OCI-LY1 (cell line): Measurements from ENCODE around the gene PHYHD1.

ENCODE experiments used
- H2AFZ ChIP-seq: fragments of 200-600 bp; sonication (generic), shearing (Covaris generic); 2 replicates; pipeline ENCODE4 v1.6.0; 2014; ENCODE audit warnings: antibody characterized with exemption, mild to moderate bottlenecking, low read length
- H3F3A ChIP-seq: fragments of 200-600 bp; sonication (generic), shearing (Covaris generic); 2 replicates; pipeline ENCODE4 v1.6.0; 2014; ENCODE audit warnings: mild to moderate bottlenecking, antibody characterized with exemption, low read length, moderate library complexity; ENCODE audit not compliant: insufficient read depth
- H3K27ac ChIP-seq: fragments of 200-600 bp; sonication (generic); 2 replicates; pipeline ENCODE4 v1.5.1; 2014; ENCODE audit warnings: low read length, mixed run types, mild to moderate bottlenecking, low read depth; ENCODE audit not compliant: poor library complexity, severe bottlenecking
- H3K27me3 ChIP-seq: fragments of 200-600 bp; sonication (generic); 2 replicates; pipeline ENCODE4 v1.6.0; 2014; ENCODE audit warnings: antibody characterized with exemption, mild to moderate bottlenecking, low read length, moderate library complexity; ENCODE audit not compliant: insufficient read depth
- H3K36me3 ChIP-seq: fragments of 200-600 bp; sonication (generic); 2 replicates; pipeline ENCODE4 v1.6.1; 2014; ENCODE audit warnings: mild to moderate bottlenecking, antibody characterized with exemption, low read length, moderate library complexity, mixed read lengths; ENCODE audit not compliant: insufficient read depth
- H3K4me1 ChIP-seq: fragments of 200-600 bp; sonication (generic); 2 replicates; pipeline ENCODE4 v1.5.1; 2014; ENCODE audit warnings: mild to moderate bottlenecking, low read length, moderate library complexity; ENCODE audit not compliant: insufficient read depth, severe bottlenecking
- H3K4me2 ChIP-seq: fragments of 200-600 bp; sonication (generic), shearing (Covaris generic); 2 replicates; pipeline ENCODE4 v1.6.1; 2014; ENCODE audit warnings: low read length
- H3K4me3 ChIP-seq: fragments of 200-600 bp; sonication (generic); 2 replicates; pipeline ENCODE4 v1.5.1; 2014; ENCODE audit warnings: low read length, low read depth, mild to moderate bottlenecking, mixed read lengths; ENCODE audit not compliant: poor library complexity, severe bottlenecking
- H3K79me2 ChIP-seq: fragments of 200-600 bp; shearing (Covaris generic); 2 replicates; pipeline ENCODE4 v1.6.1; 2016; ENCODE audit warnings: mixed run types, low read length, mixed read lengths; ENCODE audit not compliant: insufficient read depth
- H3K9ac ChIP-seq: fragments of 200-600 bp; sonication (generic), shearing (Covaris generic); 2 replicates; pipeline ENCODE4 v1.6.1; 2014; ENCODE audit warnings: mild to moderate bottlenecking, low read length, mixed read lengths
- H3K9me2 ChIP-seq: fragments of 200-600 bp; sonication (generic), shearing (Covaris generic); 2 replicates; pipeline ENCODE4 v1.6.1; 2014; ENCODE audit warnings: low read depth, mild to moderate bottlenecking, low read length, mixed read lengths
- H3K9me3 ChIP-seq: fragments of 200-600 bp; shearing (Covaris generic); 2 replicates; pipeline ENCODE4 v1.6.1; 2014; ENCODE audit warnings: low read length, mixed read lengths
- H4K20me1 ChIP-seq: fragments of 200-600 bp; sonication (generic), shearing (Covaris generic); 2 replicates; pipeline ENCODE4 v1.6.0; 2016; ENCODE audit warnings: mild to moderate bottlenecking, low read length; ENCODE audit not compliant: insufficient read depth
- EZH2 ChIP-seq: fragments of 200-600 bp; sonication (generic), shearing (Covaris generic); IDR thresholded peaks from 2 replicates; pipeline ENCODE4 v1.8.0; 2017; ENCODE audit warnings: borderline replicate concordance, mixed run types, mild to moderate bottlenecking, antibody characterized with exemption, low read length, moderate library complexity, mixed read lengths
- TF ChIP-seq, protein P1 (sequence below): fragments of 200-600 bp; sonication (generic), shearing (Covaris generic); IDR thresholded peaks from 2 replicates; pipeline ENCODE4 v1.5.1; 2017; ENCODE audit warnings: mild to moderate bottlenecking, antibody characterized with exemption, low read length, moderate library complexity, mixed read lengths

PHYHD1 gene

DNA sequence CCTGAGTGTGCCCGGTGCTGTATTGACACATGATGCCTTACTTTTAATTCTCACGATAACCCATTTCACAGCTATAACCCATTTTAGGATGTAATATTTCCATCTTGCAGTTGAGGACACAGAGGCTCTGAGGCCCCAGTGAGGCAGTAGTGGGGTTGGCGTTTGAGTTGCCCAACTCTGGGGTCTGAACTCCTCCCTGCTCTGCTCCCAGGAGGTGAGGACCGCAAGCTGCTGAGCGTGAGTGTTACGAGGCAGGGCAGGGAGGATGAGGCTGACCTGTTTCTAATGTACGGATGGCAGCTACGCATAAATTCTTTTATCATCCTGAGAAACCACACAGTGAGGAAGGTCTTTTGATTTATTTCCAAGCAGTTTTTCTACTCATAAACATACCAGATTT, 27.4 kb upstream of the PHYHD1 start:
- Histone ChIP-seq H3K4me1 (no peaks in the 10 kb centered on the region), H3K27me3 (no peaks in the 10 kb centered on the region), H2AFZ (no peak overlapping the region), H3K9me3 (no peaks in the 10 kb centered on the region), H3K79me2 (no peaks in the 10 kb centered on the region), H3K27ac (no peak overlapping the region), H3K4me2 (no peak overlapping the region), H4K20me1 (no peaks in the 10 kb centered on the region), H3K9ac (no peak overlapping the region), H3K36me3 (peaks cover 56% of the 10 kb centered on the region), H3F3A (no peaks in the 10 kb centered on the region), H3K9me2 (no peaks in the 10 kb centered on the region), H3K4me3 (no peak overlapping the region)
- TF ChIP-seq, protein P1, sequence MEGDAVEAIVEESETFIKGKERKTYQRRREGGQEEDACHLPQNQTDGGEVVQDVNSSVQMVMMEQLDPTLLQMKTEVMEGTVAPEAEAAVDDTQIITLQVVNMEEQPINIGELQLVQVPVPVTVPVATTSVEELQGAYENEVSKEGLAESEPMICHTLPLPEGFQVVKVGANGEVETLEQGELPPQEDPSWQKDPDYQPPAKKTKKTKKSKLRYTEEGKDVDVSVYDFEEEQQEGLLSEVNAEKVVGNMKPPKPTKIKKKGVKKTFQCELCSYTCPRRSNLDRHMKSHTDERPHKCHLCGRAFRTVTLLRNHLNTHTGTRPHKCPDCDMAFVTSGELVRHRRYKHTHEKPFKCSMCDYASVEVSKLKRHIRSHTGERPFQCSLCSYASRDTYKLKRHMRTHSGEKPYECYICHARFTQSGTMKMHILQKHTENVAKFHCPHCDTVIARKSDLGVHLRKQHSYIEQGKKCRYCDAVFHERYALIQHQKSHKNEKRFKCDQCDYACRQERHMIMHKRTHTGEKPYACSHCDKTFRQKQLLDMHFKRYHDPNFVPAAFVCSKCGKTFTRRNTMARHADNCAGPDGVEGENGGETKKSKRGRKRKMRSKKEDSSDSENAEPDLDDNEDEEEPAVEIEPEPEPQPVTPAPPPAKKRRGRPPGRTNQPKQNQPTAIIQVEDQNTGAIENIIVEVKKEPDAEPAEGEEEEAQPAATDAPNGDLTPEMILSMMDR, result no peak
- TF ChIP-seq EZH2, result no peak

DNA sequence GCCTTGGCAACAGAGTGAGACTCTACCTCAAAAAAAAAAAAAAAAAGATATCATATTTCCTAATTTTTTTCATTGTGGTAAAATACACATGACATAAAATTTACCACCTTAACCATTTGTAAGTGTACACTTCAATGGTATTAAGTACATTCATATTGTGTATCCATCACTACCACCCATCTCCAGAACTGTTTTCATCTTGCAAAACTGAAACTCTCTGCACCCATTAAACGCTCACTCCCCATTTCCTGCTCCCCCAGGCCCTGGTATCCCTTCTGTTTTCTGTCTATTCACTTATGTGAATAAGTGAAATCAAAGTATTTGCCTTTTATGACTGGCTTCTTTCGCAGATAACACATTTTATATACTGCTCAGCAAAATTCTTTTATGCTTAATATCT, 26.0 kb upstream of the PHYHD1 start:
- Histone ChIP-seq H3K9ac (no peak overlapping the region), H3K9me2 (no peaks in the 10 kb centered on the region), H4K20me1 (no peaks in the 10 kb centered on the region), H3K4me3 (no peak overlapping the region), H2AFZ (no peak overlapping the region), H3K27me3 (no peaks in the 10 kb centered on the region), H3K4me2 (no peak overlapping the region), H3K79me2 (no peaks in the 10 kb centered on the region), H3K9me3 (no peaks in the 10 kb centered on the region), H3K4me1 (no peaks in the 10 kb centered on the region), H3K36me3 (peaks cover 52% of the 10 kb centered on the region), H3F3A (no peaks in the 10 kb centered on the region), H3K27ac (no peak overlapping the region)
- no peak for TF ChIP-seq EZH2
- TF ChIP-seq, protein P1, result no peak

DNA sequence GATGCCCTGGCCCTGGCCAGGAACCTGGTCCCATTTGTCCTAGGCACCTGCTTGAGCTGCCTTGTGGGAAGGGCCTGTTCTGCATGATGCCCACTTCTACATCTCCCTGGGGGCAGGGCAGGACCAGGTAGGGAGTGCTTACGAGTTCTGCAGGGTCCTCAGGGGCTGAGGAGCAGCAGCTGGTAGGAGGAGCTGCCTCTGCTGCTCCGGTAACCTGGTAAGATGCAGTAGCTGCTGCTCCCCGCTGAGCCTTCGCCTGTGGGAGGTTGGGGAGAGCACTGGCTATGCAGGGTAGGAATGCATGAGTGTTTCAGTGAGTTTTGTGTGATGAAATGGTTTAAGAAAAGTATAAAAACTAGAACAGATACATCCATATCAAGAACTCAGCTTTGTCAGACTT, 25.2 kb upstream of the PHYHD1 start:
- no peak overlapping the region for H2AFZ ChIP-seq
- no peaks in the 10 kb centered on the region for H3F3A ChIP-seq
- no peaks in the 10 kb centered on the region for H3K9me2 ChIP-seq
- no peak overlapping the region for H3K9ac ChIP-seq
- H3K4me2 ChIP-seq, result no peak overlapping the region
- H3K27me3 ChIP-seq, result no peaks in the 10 kb centered on the region
- H3K4me1 ChIP-seq, result no peaks in the 10 kb centered on the region
- no peaks in the 10 kb centered on the region for H3K79me2 ChIP-seq
- no peak overlapping the region for H3K4me3 ChIP-seq
- peaks cover 45% of the 10 kb centered on the region for H3K36me3 ChIP-seq
- H3K9me3 ChIP-seq, result no peaks in the 10 kb centered on the region
- H3K27ac ChIP-seq, result no peak overlapping the region
- H4K20me1 ChIP-seq, result no peaks in the 10 kb centered on the region
- TF ChIP-seq, protein P1, result no peak
- no peak for TF ChIP-seq EZH2
